ENCODE measurements around the gene GPR62. TPM values are rescaled to one million over a fixed set of nuclear protein-coding genes. Genes with fewer than 3 reads are reported as not detected.

GPR62 gene
- total and polyA plus RNA-seq, 9 of the 15 experiments (the other 6 are each of a cell fraction or from before 2014, with no cell fraction given): not detected

DNA sequence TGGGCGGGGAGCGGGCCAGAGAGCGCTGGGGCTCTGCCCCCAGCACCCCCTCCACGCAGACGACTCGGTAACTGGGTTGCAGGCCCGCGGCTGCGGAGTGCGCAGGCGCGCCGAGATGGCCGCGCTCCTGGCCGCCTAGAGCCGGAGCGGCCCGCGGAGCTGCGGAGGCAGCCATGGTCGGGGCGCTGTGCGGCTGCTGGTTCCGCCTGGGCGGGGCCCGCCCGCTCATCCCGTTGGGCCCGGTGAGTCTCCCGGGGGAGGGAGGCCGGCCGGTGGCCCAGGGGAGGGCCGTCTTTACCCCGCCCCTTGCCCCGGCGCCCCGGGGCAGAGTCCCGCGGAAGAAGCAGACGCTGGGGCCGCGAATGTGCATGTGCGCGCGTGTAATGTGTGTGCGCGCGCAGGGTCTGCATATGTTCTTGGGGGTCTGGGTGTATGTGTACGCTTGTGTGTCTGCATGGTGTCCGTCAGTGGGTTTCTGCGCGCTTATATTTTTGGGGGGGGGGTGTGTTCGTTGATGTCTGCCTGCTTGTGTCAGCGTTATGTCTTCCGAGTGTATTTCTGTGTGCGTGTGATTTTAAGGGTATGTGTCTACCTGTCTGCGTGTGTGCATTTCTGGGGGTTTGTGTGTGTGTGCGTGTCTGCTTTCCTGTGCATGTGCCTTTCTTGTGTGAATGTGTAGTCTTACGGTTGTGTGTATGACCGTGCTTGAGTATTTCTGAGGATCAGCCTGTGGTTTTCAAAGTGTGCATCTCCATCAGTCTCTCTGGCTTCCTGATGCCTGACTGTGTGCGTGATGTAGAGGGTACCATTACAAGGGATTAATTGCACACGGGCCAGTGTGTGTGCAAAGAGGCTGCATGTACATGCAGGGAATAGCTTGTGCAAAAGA lies 20.0 kb downstream of the GPR62 start, which contains the start of gene ABHD14A (continued):
- TF ChIP-seq HNRNPLL (IDR thresholded peaks at IDR 0.05; ENCODE audit: low read depth, low read length, poor library complexity, severe bottlenecking) (no peak), ATF7 (IDR thresholded peaks at IDR 0.05) (peak; percentile 35; the same call in 1 of the 2 replicates), CEBPG (CRISPR knock-in tag; IDR thresholded peaks at IDR 0.05) (0 out of 2 replicates have a peak, but pooled peaks have one; percentile 16), CEBPG (tag; conservative IDR thresholded peaks at IDR 0.05 in 1 of 2, IDR thresholded peaks at IDR 0.05 in 1 of 2) (no peak), PHF20 (IDR thresholded peaks at IDR 0.05; ENCODE audit: partially characterized antibody) (peak; percentile 29), LARP7 (IDR thresholded peaks at IDR 0.05) (0 out of 2 replicates have a peak, but pooled peaks have one; percentile 61), TAF9B (IDR thresholded peaks at IDR 0.05; ENCODE audit: partially characterized antibody) (no peak), POLR2G (IDR thresholded peaks at IDR 0.05; ENCODE audit: low read depth, low read length) (peak; percentile 92), ZNF644 (tag; IDR thresholded peaks at IDR 0.05; ENCODE audit: low read depth) (no peak), GATAD2B (IDR thresholded peaks at IDR 0.05; ENCODE audit: borderline replicate concordance) (peak; percentile 60; the same call in 1 of the 2 replicates), MED1 (CRISPR knock-in tag; IDR thresholded peaks at IDR 0.05; ENCODE audit: borderline replicate concordance) (no peak), HCFC1 (IDR thresholded peaks at IDR 0.05; ENCODE audit: low read depth, low read length) (peak; percentile 10; the same call in 1 of the 2 replicates), TAF1 (IDR thresholded peaks at IDR 0.05; ENCODE audit: control insufficient read depth, extremely low read depth, insufficient read depth, low read length, severe bottlenecking) (peak; percentile 61), RBFOX2 (IDR thresholded peaks at IDR 0.05; ENCODE audit: low read depth, low read length) (peak; percentile 80), SRF (CRISPR knock-in tag; IDR thresholded peaks at IDR 0.05) (no peak), HEY1 (CRISPR knock-in tag; IDR thresholded peaks at IDR 0.05; ENCODE audit: borderline replicate concordance) (no peak), GATAD2A (IDR thresholded peaks at IDR 0.05) (no peak), ZNF696 (CRISPR knock-in tag; conservative IDR thresholded peaks at IDR 0.05) (no peak), CTBP1 (IDR thresholded peaks at IDR 0.05; ENCODE audit: borderline replicate concordance) (peak; percentile 71)
- TF ChIP-seq, protein P1, sequence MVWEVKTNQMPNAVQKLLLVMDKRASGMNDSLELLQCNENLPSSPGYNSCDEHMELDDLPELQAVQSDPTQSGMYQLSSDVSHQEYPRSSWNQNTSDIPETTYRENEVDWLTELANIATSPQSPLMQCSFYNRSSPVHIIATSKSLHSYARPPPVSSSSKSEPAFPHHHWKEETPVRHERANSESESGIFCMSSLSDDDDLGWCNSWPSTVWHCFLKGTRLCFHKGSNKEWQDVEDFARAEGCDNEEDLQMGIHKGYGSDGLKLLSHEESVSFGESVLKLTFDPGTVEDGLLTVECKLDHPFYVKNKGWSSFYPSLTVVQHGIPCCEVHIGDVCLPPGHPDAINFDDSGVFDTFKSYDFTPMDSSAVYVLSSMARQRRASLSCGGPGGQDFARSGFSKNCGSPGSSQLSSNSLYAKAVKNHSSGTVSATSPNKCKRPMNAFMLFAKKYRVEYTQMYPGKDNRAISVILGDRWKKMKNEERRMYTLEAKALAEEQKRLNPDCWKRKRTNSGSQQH (CRISPR knock-in tag; IDR thresholded peaks at IDR 0.05): peak; percentile 81; the same call in 1 of the 2 replicates
- TF ChIP-seq, protein P2, sequence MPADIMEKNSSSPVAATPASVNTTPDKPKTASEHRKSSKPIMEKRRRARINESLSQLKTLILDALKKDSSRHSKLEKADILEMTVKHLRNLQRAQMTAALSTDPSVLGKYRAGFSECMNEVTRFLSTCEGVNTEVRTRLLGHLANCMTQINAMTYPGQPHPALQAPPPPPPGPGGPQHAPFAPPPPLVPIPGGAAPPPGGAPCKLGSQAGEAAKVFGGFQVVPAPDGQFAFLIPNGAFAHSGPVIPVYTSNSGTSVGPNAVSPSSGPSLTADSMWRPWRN (IDR thresholded peaks at IDR 0.05; ENCODE audit: low read depth): no peak
- TF ChIP-seq, protein P3, sequence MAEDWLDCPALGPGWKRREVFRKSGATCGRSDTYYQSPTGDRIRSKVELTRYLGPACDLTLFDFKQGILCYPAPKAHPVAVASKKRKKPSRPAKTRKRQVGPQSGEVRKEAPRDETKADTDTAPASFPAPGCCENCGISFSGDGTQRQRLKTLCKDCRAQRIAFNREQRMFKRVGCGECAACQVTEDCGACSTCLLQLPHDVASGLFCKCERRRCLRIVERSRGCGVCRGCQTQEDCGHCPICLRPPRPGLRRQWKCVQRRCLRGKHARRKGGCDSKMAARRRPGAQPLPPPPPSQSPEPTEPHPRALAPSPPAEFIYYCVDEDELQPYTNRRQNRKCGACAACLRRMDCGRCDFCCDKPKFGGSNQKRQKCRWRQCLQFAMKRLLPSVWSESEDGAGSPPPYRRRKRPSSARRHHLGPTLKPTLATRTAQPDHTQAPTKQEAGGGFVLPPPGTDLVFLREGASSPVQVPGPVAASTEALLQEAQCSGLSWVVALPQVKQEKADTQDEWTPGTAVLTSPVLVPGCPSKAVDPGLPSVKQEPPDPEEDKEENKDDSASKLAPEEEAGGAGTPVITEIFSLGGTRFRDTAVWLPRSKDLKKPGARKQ (CRISPR knock-in tag; IDR thresholded peaks at IDR 0.05): no peak
- TF ChIP-seq, protein P4, sequence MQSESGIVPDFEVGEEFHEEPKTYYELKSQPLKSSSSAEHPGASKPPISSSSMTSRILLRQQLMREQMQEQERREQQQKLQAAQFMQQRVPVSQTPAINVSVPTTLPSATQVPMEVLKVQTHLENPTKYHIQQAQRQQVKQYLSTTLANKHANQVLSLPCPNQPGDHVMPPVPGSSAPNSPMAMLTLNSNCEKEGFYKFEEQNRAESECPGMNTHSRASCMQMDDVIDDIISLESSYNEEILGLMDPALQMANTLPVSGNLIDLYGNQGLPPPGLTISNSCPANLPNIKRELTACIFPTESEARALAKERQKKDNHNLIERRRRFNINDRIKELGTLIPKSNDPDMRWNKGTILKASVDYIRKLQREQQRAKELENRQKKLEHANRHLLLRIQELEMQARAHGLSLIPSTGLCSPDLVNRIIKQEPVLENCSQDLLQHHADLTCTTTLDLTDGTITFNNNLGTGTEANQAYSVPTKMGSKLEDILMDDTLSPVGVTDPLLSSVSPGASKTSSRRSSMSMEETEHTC (IDR thresholded peaks at IDR 0.05): no peak

Data from K562 (cell line).